Measurements from ENCODE around the gene ANKRD65.
"Not testable (repeated sequence)": the region's sequence is repeated elsewhere in the genome, so short reads cannot be mapped to it uniquely, and the experiment has no call there.

- TF ChIP-seq CTCF, POLR2A (IDR thresholded peaks at IDR 0.05): not testable (repeated sequence)
Measured at GRCh38 chr1:1446631-1447030, 25.6 kb upstream of the ANKRD65 start.

Measured in body of pancreas (tissue), 4 donors.